Omental fat pad (tissue), 4 donors: ENCODE data around the gene ADI1. TPM values are rescaled to one million over a fixed set of nuclear protein-coding genes. Genes with fewer than 3 reads are reported as not detected.
"Not testable (repeated sequence)": the region's sequence is repeated elsewhere in the genome, so short reads cannot be mapped to it uniquely, and the experiment has no call there.

Experiments used
- ATAC-seq: fragments of 150-250 bp; one replicate; pipeline ENCODE4 v1.9.1; 2016; ENCODE audit warnings: mild to moderate bottlenecking, moderate library complexity; ENCODE audit not compliant: low FRiP score
- DNase-seq: peaks from one replicate; pipeline ENCODE4 v3.0.0-alpha.2; 2019; ENCODE audit warnings: low spot score
- total RNA-seq, 4 donors: library from RNA; depleted of rRNA; stranded (reverse); fragments of >200 nt; gene quantifications; one replicate each; pipeline ENCODE4 v1.1.0, GENCODE V29; 2016
- TF ChIP-seq, protein P1 (sequence below), 3 donors: fragments of 450-650 bp; IDR thresholded peaks; one replicate each; pipeline ENCODE4 v1.5.1; 2016 to 2017; ENCODE audit warnings: antibody characterized with exemption in 3 of 3, mild to moderate bottlenecking in 3 of 3, moderate library complexity in 2 of 3

The ADI1 gene
- total RNA-seq, 4 donors from 2014 or later: 54.6 to 117 (median 71.3) TPM

DNA sequence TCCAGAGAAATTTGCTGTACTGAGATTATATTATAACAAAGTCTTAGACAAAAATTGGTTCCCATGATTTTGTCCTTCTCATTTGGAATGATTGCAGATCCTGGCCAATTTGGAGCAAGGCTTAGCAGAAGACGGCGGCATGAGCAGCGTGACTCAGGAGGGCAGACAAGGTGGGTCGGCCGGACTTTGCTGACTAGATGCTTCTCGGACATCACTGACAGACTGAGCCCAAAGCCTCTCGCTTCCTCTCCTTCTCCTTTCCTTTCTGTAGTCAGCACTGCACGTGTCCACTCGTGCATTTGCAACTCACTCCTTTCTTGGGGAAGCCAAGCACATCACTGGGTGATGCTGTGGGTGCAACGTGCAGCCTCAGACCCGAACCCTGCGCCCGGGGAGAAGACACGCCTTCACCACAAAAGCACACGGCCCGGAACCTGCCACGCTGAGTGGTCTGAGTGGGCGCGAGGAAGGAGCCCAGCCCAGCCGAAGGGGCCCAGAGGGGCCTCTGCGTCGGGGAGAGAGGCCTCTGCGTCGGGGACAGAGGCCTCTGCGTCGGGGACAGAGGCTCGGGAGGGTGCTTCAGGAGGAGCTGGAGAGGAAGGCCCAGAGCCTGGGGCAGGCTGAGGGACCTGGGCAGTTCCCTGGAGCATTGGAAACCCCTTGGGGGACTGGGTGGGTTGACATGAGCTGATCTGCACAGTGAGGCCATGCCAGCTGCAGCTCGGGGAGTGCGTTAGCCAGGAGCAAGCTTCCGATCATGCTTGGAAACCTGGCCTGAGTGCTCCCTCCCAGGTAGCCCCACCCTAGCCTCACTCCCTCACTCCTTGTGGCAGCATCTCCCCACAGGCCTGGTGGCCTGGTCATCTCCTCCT lies 61.6 kb downstream of the ADI1 start:
- TF ChIP-seq, protein P1, sequence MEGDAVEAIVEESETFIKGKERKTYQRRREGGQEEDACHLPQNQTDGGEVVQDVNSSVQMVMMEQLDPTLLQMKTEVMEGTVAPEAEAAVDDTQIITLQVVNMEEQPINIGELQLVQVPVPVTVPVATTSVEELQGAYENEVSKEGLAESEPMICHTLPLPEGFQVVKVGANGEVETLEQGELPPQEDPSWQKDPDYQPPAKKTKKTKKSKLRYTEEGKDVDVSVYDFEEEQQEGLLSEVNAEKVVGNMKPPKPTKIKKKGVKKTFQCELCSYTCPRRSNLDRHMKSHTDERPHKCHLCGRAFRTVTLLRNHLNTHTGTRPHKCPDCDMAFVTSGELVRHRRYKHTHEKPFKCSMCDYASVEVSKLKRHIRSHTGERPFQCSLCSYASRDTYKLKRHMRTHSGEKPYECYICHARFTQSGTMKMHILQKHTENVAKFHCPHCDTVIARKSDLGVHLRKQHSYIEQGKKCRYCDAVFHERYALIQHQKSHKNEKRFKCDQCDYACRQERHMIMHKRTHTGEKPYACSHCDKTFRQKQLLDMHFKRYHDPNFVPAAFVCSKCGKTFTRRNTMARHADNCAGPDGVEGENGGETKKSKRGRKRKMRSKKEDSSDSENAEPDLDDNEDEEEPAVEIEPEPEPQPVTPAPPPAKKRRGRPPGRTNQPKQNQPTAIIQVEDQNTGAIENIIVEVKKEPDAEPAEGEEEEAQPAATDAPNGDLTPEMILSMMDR (IDR thresholded peaks at IDR 0.05): no peak

DNA sequence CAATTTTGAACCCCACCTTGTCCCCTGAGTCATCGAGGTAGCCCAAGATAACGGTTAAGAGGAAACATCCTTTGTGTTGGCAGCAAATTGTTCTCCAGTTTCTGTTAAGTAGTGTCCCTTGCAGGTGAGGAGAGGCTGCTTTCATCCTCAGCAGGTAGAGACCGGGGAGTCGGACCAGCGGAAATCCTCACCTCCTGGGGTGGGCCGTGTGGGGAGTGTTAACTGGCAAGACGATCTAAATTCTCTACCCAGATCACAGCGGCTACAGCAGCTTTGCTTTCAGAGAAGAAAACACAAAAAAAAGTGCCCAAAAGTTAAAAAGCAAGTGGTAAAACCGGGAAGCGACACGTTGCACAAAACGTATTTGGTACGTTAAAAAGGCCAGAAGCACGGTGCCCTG lies 63.2 kb downstream of the ADI1 start:
- no peak for ATAC-seq
- TF ChIP-seq, protein P1 (IDR thresholded peaks at IDR 0.05): no peak

More for the DNA sequence above, 61.6 kb downstream of the ADI1 start:
- no peak for DNase-seq
- no peak for ATAC-seq

DNA sequence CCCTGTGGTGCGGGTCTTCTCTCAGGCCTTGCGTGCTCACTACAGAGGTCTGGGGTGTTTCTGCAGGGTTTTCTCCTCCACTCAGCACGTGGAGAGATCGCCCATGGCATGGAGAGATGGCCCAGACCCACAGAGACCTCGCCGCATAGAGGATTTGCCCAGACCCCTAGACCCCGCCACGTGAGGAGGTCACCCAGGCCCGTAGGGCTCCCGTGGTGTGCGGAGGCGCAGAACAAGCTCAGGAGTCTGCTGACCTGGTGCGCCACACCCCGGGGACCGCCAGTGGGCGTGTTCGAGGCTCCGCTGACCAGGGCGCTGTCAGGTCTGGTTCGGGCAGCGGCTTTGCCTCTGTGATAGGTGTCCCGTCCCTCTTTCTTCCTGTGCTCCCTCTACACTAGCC lies 64.5 kb downstream of the ADI1 start:
- ATAC-seq (no peak), DNase-seq (no peak)
- TF ChIP-seq, protein P1 (IDR thresholded peaks at IDR 0.05): no peak

More for the DNA sequence above, 63.2 kb downstream of the ADI1 start:
- no peak for DNase-seq

DNA sequence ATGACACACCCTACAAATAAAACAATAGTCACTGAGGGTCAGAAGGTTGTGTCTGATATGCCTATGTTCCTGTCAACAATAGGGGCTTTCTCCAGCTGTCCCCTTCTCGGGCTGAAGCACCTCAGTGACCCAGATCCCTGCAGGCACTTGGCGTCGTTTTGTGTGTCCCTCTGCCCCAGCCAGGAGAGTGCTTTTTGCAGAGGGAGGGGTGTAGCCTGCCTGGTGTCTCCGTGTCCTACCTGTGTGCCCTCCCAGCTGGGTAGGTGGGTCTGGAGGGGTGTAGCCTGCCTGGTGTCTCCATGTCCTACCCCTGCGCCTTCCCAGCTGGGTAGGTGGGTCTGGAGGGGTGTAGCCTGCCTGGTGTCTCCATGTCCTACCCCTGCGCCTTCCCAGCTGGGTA lies 65.3 kb downstream of the ADI1 start:
- DNase-seq, ATAC-seq: not testable (repeated sequence)

DNA sequence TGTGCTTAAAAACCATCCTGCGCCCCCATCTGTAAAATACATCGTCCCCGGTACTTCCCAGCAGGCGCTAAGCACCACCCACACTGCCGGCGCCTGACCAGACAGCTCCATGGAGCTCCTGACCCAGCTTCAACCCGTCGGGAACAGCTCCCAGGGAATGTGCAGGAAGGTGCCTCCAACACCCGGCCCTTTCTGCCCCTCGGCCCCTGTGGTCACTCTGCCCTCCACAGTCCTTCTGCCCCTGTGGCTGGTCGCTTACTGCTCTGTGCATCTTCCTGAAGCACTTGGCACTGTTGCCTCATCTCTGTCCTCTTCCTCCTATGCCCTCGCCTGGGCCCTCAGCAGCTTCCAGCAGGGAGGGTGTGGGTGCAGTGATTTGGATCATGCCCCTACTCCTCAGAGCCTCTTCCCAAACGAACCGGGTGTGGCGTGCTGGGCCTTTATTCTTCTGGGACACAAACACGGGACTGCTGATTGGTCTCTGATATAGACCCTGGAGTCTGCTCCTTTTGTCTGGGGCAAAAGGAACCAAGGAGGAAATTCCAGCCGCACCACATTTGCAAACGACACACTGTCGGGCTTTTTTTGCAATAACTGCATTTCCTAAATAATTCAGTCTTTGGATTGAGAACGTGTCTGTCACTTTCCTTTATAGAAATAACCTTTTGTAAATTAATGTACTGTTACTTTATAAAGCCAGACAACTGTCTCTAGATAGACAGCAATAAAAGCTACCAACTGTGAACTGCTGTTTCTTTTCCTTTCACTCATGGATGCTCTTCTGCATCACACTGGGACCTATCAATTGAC lies 65.9 kb downstream of the ADI1 start:
- no peak for ATAC-seq
- DNase-seq: no peak
- TF ChIP-seq, protein P1 (IDR thresholded peaks at IDR 0.05): no peak

DNA sequence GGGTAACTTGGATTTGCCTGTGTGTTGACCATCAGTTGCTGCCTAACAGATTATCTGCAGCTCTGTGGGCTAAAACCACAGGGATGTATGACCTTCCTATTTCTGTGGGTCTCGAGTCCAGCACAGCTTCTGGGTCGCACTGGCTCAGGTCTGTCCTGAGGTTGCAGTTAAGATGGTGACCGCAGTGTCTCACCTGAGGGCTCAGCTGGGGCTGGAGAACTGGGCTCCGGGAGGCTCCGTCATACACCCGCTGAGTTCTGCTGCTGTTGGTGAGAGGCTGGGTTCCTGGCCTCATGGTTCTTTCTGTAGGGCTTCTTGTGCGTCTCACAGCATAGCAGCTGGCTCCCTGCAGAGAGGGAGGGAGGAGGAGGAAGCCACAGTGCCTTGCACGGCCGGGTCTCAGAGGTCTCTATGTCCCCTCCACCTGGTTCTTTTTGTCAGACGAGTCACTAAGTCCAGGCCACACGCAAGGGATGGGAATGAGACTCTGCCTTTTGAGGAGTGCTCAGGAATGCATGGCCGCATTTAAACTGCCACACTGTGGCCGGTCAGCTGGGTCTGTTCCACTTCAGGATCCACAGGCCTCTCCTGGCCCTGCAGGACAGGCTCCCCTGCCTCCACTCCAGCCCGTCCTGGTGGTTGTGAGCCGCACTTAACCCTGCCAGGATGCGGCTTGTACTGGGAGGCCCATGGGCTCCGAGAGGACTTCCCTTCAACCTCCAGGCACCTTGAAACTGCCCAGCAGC lies 67.2 kb downstream of the ADI1 start:
- TF ChIP-seq, protein P1 (IDR thresholded peaks at IDR 0.05): no peak
- no peak for ATAC-seq
- DNase-seq: no peak

DNA sequence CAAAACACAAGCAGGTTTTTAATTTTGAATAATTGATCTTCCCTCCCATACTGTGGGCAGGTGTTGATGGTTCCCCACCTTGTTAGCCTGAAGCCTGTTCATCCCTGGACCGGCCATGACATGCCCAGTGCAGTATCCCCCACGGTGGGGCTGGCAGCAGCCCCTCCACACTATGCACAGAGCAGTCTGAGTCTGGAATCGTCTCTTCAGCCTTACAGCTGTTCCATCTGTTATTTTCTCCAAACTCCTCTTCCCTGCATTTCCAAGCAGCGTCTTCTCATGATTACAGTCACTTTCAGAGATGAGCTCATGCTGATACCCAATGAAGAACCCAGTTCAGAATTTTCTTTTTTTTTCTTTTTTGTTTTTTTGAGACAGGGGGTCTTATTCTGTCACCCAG lies 68.2 kb downstream of the ADI1 start:
- ATAC-seq: no peak
- DNase-seq: no peak
- TF ChIP-seq, protein P1 (IDR thresholded peaks at IDR 0.05): no peak
